OCI-LY3 (cell line): ENCODE measurements around the gene SUN3.
"Not testable (repeated sequence)": the region's sequence is repeated elsewhere in the genome, so short reads cannot be mapped to it uniquely, and the experiment has no call there.

Source experiments
- H2AFZ ChIP-seq: fragments of 200-600, 300-600 bp; shearing (Covaris generic); 2 replicates; pipeline ENCODE4 v1.6.0; 2014; ENCODE audit warnings: antibody characterized with exemption, low read depth, low read length
- H3K27ac ChIP-seq: fragments of 200-600, 300-600 bp; sonication (generic); 2 replicates; pipeline ENCODE4 v1.5.1; 2014; ENCODE audit warnings: mild to moderate bottlenecking, low read length, moderate library complexity, mixed read lengths
- H3K27me3 ChIP-seq: fragments of 200-600, 300-600 bp; sonication (generic); 2 replicates; pipeline ENCODE4 v1.6.1; 2014; ENCODE audit warnings: low read depth, low read length, mixed read lengths
- H3K36me3 ChIP-seq: fragments of 200-600, 300-600 bp; sonication (generic); replicated peaks from 2 replicates; pipeline ENCODE3; 2014; ENCODE audit warnings: low read depth, low read length, mixed read lengths
- H3K4me1 ChIP-seq: fragments of 300-600, 200-600 bp; sonication (generic); 2 replicates; pipeline ENCODE4 v1.6.1; 2014; ENCODE audit warnings: low read length, mixed read lengths
- H3K4me2 ChIP-seq: fragments of 200-600, 300-600 bp; sonication (generic); 2 replicates; pipeline ENCODE4 v1.6.1; 2014; ENCODE audit warnings: low read length, mixed read lengths
- H3K4me3 ChIP-seq: fragments of 300-600, 200-600 bp; sonication (generic); 2 replicates; pipeline ENCODE4 v1.5.1; 2014; ENCODE audit warnings: antibody characterized with exemption, mild to moderate bottlenecking, low read length, moderate library complexity
- H3K79me2 ChIP-seq: fragments of 300-600, 200-600 bp; shearing (Covaris generic); 2 replicates; pipeline ENCODE4 v1.6.1; 2014; ENCODE audit warnings: mild to moderate bottlenecking, low read length, mixed read lengths
- H3K9ac ChIP-seq: fragments of 300-600, 200-600 bp; shearing (Covaris generic); 2 replicates; pipeline ENCODE4 v1.6.0; 2014; ENCODE audit warnings: mild to moderate bottlenecking, low read length, moderate library complexity
- H3K9me3 ChIP-seq: fragments of 200-600, 300-600 bp; shearing (Covaris generic); 2 replicates; pipeline ENCODE4 v1.6.1; 2014; ENCODE audit warnings: low read length, mixed read lengths; ENCODE audit not compliant: insufficient read depth
- H4K20me1 ChIP-seq: fragments of 200-600, 300-600 bp; sonication (generic); 2 replicates; pipeline ENCODE4 v1.6.1; 2016; ENCODE audit warnings: low read length, mixed read lengths; ENCODE audit not compliant: insufficient read depth
- EZH2phosphoT487 ChIP-seq: fragments of 200-600 bp; shearing (Covaris generic); IDR thresholded peaks from 2 replicates; pipeline ENCODE4 v1.6.1; 2018; ENCODE audit warnings: antibody characterized with exemption, mixed run types, low read depth
- TF ChIP-seq, protein P1 (sequence below): fragments of 200-600, 300-600 bp; sonication (generic); IDR thresholded peaks from 2 replicates; pipeline ENCODE4 v1.5.1; 2014; ENCODE audit warnings: antibody characterized with exemption, low read length, low read depth

SUN3 gene

DNA sequence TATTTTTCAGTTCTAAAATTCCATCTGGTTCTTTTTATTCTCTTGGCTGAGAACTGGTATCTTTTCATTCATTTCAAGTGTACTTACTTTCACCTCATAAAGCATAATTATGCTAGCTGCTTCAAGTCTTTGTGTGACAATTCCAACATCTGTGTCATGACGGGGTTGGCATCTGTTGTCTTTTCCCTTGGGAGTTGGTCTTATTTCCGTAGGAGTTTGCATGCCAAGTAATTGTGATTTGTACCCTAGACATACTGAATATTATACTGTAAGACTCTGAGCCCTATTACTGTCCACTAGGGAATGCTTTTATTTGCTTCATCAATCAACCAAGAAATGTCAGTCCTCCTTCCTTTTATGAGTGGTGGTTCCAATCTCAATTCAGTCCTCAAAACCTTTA lies 24.9 kb downstream of the SUN3 start:
- H3K9ac ChIP-seq: no peak overlapping the region
- no peaks in the 10 kb centered on the region for H3K36me3 ChIP-seq
- H3K4me2 ChIP-seq: no peak overlapping the region
- H4K20me1 ChIP-seq: no peaks in the 10 kb centered on the region
- no peak for TF ChIP-seq EZH2phosphoT487
- TF ChIP-seq, protein P1, sequence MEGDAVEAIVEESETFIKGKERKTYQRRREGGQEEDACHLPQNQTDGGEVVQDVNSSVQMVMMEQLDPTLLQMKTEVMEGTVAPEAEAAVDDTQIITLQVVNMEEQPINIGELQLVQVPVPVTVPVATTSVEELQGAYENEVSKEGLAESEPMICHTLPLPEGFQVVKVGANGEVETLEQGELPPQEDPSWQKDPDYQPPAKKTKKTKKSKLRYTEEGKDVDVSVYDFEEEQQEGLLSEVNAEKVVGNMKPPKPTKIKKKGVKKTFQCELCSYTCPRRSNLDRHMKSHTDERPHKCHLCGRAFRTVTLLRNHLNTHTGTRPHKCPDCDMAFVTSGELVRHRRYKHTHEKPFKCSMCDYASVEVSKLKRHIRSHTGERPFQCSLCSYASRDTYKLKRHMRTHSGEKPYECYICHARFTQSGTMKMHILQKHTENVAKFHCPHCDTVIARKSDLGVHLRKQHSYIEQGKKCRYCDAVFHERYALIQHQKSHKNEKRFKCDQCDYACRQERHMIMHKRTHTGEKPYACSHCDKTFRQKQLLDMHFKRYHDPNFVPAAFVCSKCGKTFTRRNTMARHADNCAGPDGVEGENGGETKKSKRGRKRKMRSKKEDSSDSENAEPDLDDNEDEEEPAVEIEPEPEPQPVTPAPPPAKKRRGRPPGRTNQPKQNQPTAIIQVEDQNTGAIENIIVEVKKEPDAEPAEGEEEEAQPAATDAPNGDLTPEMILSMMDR: no peak
- H3K4me1 ChIP-seq: peaks cover 11% of the 10 kb centered on the region
- no peaks in the 10 kb centered on the region for H3K79me2 ChIP-seq
- H3K27ac ChIP-seq: no peak overlapping the region
- H3K27me3 ChIP-seq: peaks cover 5% of the 10 kb centered on the region; the same call in 1 of the 2 replicates
- no peak overlapping the region for H3K4me3 ChIP-seq
- H2AFZ ChIP-seq: no peak overlapping the region
- H3K9me3 ChIP-seq: no peaks in the 10 kb centered on the region

DNA sequence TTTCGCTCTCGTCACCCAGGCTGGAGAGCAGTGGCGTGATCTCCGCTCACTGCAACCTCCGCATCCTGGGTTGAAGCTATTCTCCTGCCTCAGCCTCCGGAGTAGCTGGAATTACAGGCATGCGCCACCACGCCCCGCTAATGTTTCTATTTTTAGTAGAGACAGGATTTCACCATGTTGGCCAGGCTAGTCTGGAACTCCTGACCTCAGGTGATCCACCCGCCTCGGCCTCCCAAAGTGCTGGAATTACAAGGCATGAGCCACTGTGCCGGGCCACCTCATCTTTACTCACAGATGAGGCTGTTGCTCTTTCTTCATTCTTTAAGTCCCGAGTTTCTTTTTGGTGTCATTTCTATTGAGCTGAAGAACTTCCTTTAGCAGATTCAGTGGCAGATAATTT lies 28.7 kb downstream of the SUN3 start:
- not testable (repeated sequence) for H2AFZ ChIP-seq, H3K79me2 ChIP-seq, H3K4me2 ChIP-seq

DNA sequence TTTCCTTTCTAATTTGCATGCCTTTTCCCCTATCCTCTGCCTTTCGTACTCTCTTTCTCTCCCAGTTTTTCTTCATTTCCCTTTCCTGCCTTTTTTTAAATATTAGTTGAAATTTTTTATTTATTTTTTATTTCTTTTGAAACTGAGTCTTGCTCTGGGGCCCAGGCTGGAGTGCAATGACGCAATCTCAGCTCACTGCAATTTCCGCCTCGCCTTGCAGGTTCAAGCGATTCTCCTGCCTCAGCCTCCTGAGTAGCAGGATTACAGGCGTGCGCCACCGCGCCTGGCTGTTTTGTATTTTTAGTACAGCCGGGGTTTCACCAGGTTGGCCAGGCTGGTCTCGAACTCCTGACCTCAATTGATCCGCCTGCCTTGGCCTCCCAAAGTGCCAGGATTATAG lies 29.5 kb downstream of the SUN3 start:
- Histone ChIP-seq H3K27me3 (peaks cover 8% of the 10 kb centered on the region; the same call in 1 of the 2 replicates), H3K27ac (no peak overlapping the region), H2AFZ (no peak overlapping the region), H3K9ac (no peak overlapping the region), H4K20me1 (no peaks in the 10 kb centered on the region), H3K9me3 (no peaks in the 10 kb centered on the region), H3K4me1 (peaks cover 4% of the 10 kb centered on the region), H3K4me2 (no peak overlapping the region), H3K36me3 (no peaks in the 10 kb centered on the region), H3K4me3 (no peak overlapping the region), H3K79me2 (no peaks in the 10 kb centered on the region)
- TF ChIP-seq, protein P1: no peak
- TF ChIP-seq EZH2phosphoT487: no peak

More for the DNA sequence above, 28.7 kb downstream of the SUN3 start:
- not testable (repeated sequence) for H3K9ac ChIP-seq, H3K4me3 ChIP-seq, H3K27me3 ChIP-seq, H3K27ac ChIP-seq, H3K9me3 ChIP-seq, H4K20me1 ChIP-seq, H3K36me3 ChIP-seq
- H3K4me1 ChIP-seq: peaks cover 11% of the 10 kb centered on the region

- no peaks in the 10 kb centered on the region for H3K79me2 ChIP-seq
- H3K9ac ChIP-seq: no peak overlapping the region
- H3K9me3 ChIP-seq: no peaks in the 10 kb centered on the region
- peaks cover 5% of the 10 kb centered on the region; the same call in 1 of the 2 replicates for H3K27me3 ChIP-seq
- no peak overlapping the region for H2AFZ ChIP-seq
- peak overlapping the region; percentile 74 for H3K4me3 ChIP-seq
- TF ChIP-seq, protein P1: no peak
- TF ChIP-seq EZH2phosphoT487: no peak
- H3K4me1 ChIP-seq: peaks cover 5% of the 10 kb centered on the region; the same call in 1 of the 2 replicates
- H3K27ac ChIP-seq: no peak overlapping the region
- H3K36me3 ChIP-seq: no peaks in the 10 kb centered on the region
- H3K4me2 ChIP-seq: peak overlapping the region; percentile 67
- no peaks in the 10 kb centered on the region for H4K20me1 ChIP-seq
These were observed 36.5 kb downstream of the SUN3 start for GRCh38 chr7:47992446-47992845.
